ENCODE data around the gene SUMF2.

GRCh38 chr7:56127241-56127975, 63.3 kb downstream of the SUMF2 start:
- TF ChIP-seq CTCF (IDR thresholded peaks at IDR 0.05; ENCODE audit: insufficient read depth, low read depth, low read length) = no peak
- no peak for TF ChIP-seq EZH2 (IDR thresholded peaks at IDR 0.05; ENCODE audit: insufficient read depth, low read length)
